SK-N-SH (cell line): ENCODE data around the gene PLA2G6.

Experiments used
- JUND ChIP-seq: IDR thresholded peaks from 2 replicates; pipeline ENCODE4 v1.4.0; 2012
- MAX ChIP-seq: IDR thresholded peaks from 2 replicates; pipeline ENCODE4 v1.4.0; 2012; ENCODE audit warnings: low read depth
- REST ChIP-seq: IDR thresholded peaks from 2 replicates; pipeline ENCODE4 v1.6.1; 2012; ENCODE audit warnings: mild to moderate bottlenecking, low read depth, low read length, moderate library complexity
- RFX5 ChIP-seq: IDR thresholded peaks from 2 replicates; pipeline ENCODE4 v1.6.1; 2012; ENCODE audit warnings: mild to moderate bottlenecking, improper control_type of control experiment, low read length
- TEAD4 ChIP-seq: IDR thresholded peaks from 2 replicates; pipeline ENCODE4 v1.4.0; 2012; ENCODE audit warnings: mild to moderate bottlenecking, borderline replicate concordance; ENCODE audit not compliant: insufficient read depth

- TF ChIP-seq MAX, result no peak
- no peak for TF ChIP-seq RFX5
- no peak for TF ChIP-seq TEAD4
- TF ChIP-seq REST, result no peak
- TF ChIP-seq JUND, result no peak
Measured at GRCh38 chr22:38080850-38081635, 100.6 kb downstream of the PLA2G6 start.
